Choroid plexus epithelial cell (primary cell): ENCODE measurements around the gene ELMO1.

ENCODE experiments used
- DNase-seq: peaks from one replicate; pipeline ENCODE4 v3.0.0-alpha.2; 2010; ENCODE audit warnings: low read depth
- H3K4me3 ChIP-seq: 2 replicates; pipeline ENCODE4 v1.5.1; 2011; ENCODE audit warnings: low read depth, mild to moderate bottlenecking, control low read depth, low read length, moderate library complexity
- TF ChIP-seq, protein P1 (sequence below): conservative IDR thresholded peaks from 2 replicates; pipeline ENCODE4 v1.5.1; 2011; ENCODE audit warnings: low read depth, mild to moderate bottlenecking, control low read depth, inconsistent platforms, low read length, moderate library complexity

Gene ELMO1

DNA sequence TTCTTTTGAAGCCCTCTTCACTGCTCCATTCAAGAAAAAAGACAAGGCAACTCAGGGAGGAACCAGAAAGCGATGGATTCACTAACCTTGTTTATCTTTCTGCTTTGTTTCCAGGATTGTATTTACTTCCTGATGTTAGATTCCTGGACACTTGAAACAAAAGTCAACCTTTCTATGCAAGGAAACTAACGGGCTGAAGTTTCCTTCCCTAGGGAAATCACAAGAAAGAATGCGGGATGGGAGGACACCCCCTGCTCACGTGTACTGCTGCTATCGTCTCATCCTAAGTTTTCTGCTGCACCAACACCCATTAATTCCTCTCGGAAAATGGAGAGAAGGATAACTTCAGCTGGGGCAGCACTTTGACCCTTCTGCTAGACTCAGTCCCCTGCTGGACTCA is 50.3 kb downstream of the ELMO1 start:
- H3K4me3 ChIP-seq = no peak overlapping the region
- TF ChIP-seq, protein P1, sequence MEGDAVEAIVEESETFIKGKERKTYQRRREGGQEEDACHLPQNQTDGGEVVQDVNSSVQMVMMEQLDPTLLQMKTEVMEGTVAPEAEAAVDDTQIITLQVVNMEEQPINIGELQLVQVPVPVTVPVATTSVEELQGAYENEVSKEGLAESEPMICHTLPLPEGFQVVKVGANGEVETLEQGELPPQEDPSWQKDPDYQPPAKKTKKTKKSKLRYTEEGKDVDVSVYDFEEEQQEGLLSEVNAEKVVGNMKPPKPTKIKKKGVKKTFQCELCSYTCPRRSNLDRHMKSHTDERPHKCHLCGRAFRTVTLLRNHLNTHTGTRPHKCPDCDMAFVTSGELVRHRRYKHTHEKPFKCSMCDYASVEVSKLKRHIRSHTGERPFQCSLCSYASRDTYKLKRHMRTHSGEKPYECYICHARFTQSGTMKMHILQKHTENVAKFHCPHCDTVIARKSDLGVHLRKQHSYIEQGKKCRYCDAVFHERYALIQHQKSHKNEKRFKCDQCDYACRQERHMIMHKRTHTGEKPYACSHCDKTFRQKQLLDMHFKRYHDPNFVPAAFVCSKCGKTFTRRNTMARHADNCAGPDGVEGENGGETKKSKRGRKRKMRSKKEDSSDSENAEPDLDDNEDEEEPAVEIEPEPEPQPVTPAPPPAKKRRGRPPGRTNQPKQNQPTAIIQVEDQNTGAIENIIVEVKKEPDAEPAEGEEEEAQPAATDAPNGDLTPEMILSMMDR = no peak
- no peak for DNase-seq

GRCh38 chr7:37395618-37396259 is 52.9 kb downstream of the ELMO1 start:
- no peak for DNase-seq
- no peak overlapping the region for H3K4me3 ChIP-seq
- TF ChIP-seq, protein P1 = no peak

DNA sequence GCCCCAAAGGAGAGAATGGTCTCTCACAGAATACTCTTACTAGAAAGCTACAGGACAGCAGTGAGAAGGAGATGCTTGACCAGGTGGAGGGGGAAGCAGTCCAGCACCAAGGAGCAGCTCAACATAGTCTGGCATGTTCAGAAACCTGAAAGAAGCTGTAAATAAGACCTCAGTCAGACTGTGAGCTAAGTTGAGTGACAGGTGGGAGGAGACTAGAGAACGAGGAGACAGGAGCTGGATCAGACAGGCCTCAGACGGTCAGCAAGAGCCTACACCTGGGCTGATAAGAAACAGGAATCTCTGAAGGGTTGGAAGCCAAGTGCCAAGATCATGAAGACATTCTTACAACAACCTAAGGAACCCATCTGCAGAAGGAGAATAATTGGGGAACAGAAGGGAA is 54.5 kb downstream of the ELMO1 start:
- H3K4me3 ChIP-seq = no peak overlapping the region
- TF ChIP-seq, protein P1 = no peak
- DNase-seq = no peak

GRCh38 chr7:37393476-37393875 is 55.2 kb downstream of the ELMO1 start:
- no peak overlapping the region for H3K4me3 ChIP-seq
- TF ChIP-seq, protein P1 = no peak
- no peak for DNase-seq

DNA sequence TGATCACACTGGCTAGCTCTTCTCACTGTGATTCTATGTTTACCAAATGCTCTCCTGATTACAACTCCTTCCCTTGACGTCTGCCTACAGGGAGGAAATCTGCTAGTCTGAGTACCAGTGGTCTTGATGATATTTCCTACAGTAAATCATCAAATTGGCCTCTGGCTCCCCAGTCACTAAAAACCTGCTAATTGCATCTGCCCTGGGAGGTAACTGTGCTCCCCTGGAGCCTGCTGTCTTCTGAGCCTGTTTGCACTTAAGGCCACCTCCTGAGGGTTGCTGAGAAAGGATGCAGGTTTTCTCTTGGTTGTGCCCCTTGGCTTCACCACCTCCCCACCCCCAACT is 56.0 kb downstream of the ELMO1 start:
- TF ChIP-seq, protein P1 = no peak
- DNase-seq = no peak
- no peak overlapping the region for H3K4me3 ChIP-seq

DNA sequence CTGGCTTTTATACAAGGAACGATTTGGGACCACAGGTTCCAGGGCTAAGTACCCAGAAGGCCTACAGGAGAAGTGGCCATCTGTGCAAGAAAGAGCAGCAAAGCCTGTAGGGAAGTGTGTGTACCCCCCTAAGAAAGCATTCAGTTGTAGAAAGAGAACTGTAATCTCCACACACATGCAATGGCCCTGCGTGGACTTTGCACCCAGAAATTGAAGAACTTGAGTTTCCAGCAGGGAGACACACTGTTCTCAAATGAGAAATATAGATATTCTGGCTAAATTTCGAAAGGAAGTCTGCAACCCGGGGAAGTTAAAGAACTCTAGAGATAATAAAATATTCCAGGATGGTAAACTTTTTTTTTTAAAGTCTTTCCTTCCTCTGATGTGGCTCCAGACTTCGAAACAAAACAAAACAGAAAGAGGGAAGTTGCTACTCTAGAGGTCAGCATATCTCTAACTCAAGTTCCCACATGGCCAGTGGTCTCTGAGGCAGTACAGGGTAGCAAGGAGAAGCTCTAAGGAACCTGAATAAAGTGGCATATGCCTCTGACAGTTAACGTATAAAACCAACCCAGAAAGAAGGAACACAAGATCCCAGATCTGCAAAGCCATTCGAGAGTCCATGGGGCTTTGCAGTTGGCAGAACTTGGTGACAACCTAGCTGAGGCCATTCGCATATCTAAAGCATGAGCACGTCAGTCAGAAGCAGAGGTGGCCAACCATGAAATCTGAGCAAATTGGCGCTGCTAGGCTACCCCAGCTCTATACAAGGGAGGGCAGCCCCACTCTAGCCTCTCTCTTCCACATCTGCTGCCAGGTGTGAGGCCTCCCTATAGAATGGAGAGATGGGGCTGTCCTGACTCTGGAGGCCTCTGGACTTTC is 56.6 kb downstream of the ELMO1 start:
- no peak for DNase-seq
- H3K4me3 ChIP-seq = no peak overlapping the region
- TF ChIP-seq, protein P1 = no peak
